ENCODE data around the gene TARBP1. TPM values are rescaled to one million over a fixed set of nuclear protein-coding genes. Genes with fewer than 3 reads are reported as not detected.
A peak's percentile ranks its signal among the peaks of the same experiment; 100 is the strongest.
"Not testable (repeated sequence)": the region's sequence is repeated elsewhere in the genome, so short reads cannot be mapped to it uniquely, and the experiment has no call there.

The TARBP1 gene
- polyA plus RNA-seq, 12 donors: 17.6 to 62.7 (median 36.1) TPM; not detected in 1

GRCh38 chr1:234509457-234510328 is 30.7 kb upstream of the TARBP1 start:
- no peak for DNase-seq

DNA sequence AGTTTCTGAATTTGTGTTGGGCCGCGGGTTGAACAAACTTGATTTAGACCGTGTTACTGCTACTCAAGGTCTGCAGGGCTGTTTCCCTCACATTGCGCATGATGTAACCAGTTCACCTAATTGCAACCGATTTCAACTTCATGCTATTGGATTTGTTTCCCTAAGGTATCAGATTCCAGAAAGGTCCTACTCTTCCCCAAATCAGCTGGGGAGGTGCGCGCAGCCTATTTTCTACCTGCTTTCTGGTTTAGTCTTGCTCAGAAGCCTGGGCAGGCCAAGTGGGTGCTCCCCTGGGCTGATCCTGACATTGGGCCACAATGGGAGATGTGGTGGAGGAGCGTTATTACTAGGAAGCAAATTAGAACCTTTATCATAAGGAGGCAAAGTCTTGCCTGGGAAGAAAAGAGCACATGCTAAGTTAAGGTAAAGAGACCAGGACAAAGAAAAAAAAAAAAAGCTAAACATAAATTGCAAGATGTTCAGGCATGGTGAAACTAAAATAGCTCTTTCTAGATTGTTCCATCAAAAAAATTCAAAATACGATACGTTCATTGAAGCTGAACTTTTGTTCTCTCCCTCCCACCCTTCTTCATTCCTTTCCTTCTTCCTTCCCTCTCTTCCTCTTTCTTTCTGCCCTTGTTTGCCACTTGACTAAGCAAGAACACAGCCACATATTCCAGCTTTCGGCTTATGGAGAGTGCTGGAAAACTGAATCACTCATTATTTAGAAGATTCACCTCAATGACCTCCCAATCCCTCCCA is 28.8 kb upstream of the TARBP1 start:
- DNase-seq: no peak

DNA sequence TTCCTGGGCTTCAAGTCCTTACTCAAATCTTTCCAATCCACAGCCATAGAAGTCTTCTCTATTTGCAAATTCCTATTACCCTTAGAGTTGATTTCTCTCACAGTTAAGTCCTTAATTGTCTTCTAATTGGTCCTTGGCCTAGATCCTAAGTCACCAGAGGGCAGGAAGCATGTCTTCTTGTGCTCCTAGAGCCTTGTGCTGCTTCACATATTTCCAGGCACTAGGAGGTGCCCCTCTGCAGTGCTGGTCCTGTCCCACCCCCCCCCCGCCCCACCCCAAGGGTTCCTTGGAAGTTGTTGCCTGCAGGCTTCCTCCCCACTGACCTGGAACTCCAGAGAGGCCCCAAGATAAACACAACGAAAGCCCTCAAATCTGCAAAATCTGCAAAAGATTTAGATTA is 28.1 kb upstream of the TARBP1 start:
- DNase-seq: no peak

GRCh38 chr1:234505769-234506102 is 26.8 kb upstream of the TARBP1 start:
- DNase-seq: no peak

DNA sequence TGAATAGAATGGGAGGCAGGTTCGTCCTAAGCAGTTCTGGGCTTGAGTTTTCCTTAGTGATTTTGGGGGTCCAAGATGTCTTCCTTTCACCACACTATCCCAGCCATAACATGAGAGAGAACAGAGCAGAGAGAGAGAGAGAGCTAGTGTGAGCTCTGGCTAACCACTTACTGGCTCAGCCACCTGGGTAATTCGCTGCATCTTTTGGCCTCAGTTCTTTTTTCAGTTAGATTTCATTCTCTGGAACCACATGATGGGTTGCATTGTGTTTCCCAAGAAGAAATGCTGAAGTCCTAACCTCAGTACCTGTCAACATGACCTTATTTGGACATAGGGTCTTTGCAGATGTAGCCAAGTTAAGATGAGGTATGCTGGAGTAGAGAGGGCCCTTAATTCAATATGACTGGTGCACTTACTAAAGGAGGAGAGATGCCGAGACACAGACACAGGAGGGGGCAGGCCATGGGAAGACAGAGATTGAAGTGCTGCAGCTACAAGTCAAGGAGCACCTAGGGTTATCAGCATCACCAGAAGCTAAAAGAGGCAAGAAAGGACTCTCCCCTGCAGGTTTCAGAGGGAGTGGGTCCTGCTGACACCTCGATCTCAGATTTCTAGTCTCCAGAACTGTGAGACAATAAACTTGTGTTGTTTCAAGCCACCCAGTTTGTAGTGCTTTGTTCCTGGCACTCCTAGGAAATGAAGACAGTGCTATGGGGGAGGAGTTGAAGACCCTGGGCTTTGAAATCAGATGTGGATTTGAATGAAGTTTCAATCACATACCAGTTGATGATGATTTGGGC is 26.2 kb upstream of the TARBP1 start:
- no peak for DNase-seq

- not testable (repeated sequence) for DNase-seq
Observed at GRCh38 chr1:234504251-234504650, 25.3 kb upstream of the TARBP1 start.

DNA sequence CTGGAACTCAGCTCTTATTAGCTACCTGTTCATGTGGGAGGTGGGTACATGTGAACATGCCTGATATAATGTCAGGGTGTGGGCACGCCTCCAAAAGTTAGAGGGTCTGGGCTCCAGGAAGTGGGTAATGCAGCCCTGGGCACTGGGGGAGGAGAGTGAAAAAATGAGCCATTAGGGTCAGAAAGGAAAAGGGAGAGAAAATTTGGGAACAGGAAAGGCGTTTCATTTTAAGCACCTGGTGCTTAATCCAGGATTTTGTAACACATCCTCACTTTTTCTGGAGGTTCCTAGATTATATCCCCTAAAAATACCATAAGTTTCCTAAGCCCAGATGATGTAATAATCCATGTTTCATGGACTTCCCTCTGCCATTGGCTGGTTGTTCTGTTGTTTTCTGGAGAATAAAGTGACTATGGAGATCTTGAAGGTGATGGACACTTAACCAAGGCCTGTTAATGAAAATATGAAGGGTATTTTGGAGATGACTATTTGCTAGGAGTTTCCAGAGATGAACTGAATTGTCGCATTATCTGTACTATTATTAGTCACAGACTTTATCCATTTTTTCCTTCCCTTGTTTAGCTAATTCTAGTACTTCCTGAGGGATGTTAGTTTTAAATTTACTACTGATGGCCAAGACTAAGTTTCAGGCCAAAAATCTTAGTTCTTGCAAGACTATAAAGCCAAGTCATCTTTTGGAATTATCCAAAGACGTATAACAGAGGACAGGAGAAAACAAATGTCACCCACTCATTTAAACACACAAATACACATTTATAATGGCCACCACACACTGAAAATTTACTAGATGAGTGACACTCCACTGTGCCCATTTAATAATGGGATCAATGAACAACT is 24.4 kb upstream of the TARBP1 start:
- DNase-seq: peak; percentile 73

- DNase-seq: no peak
Observed at GRCh38 chr1:234502785-234503184, 23.8 kb upstream of the TARBP1 start.

- no peak for DNase-seq
Observed at GRCh38 chr1:234500269-234500668, 21.3 kb upstream of the TARBP1 start.

DNA sequence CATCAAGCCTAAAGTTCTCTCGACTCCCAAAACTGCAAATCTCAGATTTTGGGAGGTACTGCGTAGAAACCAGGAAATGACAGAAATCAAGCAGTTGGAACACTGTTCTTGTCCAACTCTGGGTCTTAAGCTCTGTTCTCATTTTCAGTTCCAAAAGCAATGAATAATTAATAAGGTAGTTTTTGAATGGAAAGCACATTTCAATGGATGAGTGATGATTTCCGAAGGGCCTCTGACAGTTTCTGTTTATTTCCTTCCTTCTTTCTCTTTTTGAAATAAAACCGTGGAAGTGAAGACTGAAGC is 20.9 kb upstream of the TARBP1 start:
- DNase-seq: no peak

DNA sequence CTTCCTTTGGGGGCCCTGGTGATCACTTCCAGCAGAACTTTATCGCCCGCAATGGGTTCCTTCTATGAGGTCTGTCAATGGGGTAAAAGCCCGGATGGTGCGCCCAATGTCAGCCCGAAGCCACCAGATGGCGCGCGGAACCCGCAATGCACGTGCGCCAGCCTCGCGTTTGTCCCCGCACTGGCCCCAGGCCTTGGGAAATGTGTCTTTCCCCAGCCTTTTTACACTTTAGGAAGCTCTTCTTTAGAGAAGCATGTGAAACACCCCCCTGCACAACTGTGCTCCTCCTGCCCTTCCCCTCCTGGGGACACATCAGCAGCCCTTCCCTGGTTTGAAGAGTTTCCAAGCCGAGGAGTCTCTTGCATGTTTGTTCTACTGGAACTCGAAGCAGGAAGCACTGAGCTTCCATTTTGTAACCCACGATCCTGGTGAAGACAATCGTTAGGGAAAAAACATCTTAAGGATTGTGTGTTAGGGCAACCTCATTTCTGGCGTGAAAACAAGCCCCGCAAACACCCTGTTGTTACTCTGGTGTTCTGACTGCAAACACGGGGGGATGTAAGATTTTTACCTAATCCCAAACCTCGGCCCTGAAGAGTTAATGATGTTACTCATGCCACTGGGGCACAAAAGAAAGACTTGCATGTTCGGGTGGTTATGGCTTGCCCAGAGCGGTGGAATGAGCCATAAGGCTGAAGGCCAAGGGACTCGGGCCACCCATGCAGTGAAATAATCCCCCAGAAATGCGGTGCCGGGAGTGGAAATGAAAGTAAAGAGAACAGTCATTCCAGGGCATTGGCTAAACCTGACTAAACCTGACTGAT is 20.4 kb upstream of the TARBP1 start:
- DNase-seq: peak; percentile 94

DNA sequence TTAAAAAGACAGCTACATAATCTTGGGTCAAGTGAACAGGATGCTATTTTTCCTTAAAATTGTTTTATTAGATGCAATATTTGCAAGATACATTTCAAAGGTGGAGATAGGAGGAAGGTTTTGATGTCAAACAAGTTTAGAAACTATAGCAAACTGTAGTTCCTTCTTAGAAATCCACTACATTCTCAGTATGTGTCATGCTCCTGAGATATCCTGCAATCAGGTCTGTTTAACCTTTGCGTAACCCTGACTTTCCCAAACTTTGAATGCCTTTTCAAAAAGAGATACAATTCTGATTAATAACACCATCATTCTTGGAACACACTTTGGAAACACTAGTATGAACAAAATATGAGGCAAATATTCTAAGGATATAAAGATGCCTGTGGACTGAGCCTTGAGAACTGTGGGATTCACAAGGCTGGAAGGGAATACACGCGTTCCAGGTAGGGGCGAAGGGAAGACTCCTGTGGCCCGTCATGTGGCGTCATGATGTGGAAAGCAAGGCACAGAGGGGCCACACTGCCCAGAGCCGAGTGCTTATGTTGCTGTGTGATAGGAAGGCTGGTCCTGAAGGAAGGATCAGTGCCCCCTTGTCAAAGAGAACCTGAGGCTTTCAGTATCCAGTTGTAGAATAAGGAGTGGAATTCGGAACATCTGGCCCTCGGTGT is 19.6 kb upstream of the TARBP1 start:
- no peak for DNase-seq

GRCh38 chr1:234497589-234497988 is 18.6 kb upstream of the TARBP1 start:
- no peak for DNase-seq

DNA sequence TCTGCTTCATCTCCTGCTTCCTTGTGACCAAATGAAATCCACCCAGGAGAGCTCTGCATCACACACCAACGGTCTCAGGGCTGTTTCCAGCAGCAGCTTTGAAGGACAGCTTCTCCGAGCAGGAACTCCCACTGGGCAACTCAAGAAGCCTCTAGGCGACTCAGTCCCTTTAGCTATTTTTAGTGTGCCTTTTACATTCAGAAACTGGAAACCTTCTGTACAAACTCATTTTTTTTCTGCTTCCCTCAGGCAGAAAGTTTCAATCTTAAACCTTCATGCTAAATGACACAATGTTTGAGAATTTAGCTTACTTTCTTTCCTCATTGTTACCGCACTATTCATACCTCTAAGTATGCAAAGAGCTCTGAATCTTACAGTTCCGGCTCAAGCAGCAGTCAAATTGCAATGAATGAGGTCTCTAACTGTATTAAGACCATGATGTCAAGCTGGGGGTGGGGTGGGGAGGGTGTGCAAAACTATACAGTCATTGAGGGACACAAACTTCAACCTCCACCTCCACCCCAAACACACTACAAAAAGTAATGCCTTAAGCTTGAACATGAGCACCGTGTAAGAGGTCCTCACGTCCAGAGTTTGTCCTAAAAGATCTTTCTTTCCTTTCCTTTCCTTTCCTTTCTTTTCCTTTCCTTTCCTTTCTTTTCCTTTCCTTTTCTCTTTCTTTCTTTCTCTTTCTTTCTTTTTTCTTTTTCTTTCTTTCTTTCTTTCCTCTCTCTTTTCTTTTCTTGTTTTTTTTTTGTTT is 16.4 kb upstream of the TARBP1 start:
- DNase-seq: no peak

GRCh38 chr1:234494049-234494448 is 15.1 kb upstream of the TARBP1 start:
- no peak for DNase-seq

GRCh38 chr1:234490793-234491479 is 12.0 kb upstream of the TARBP1 start:
- no peak for DNase-seq

GRCh38 chr1:234489698-234490077 is 10.7 kb upstream of the TARBP1 start:
- DNase-seq: no peak

GRCh38 chr1:234489007-234489697 is 10.2 kb upstream of the TARBP1 start:
- DNase-seq: no peak
